Measurements from ENCODE around the gene GAS7. TPM values are rescaled to one million over a fixed set of nuclear protein-coding genes. Genes with fewer than 3 reads are reported as not detected.

Gene GAS7
- polyA plus RNA-seq, 1 experiment, result 1.4 TPM

- no peaks in the 10 kb centered on the region for H3K36me3 ChIP-seq (ENCODE audit: control insufficient read depth, insufficient read depth, low read length)
- no peak overlapping the region for H3K4me3 ChIP-seq (ENCODE audit: low read depth, low read length)
- CTCF ChIA-PET, result interaction anchor here (0.8 kb wide), 1 partner anchor 255 kb away, joined by 5 read pairs; no protein-coding TSS in a partner anchor
- TF ChIP-seq CTCF (IDR thresholded peaks at IDR 0.05; ENCODE audit: insufficient read depth, low read depth, low read length), result no peak
- POLR2A ChIA-PET, result no interaction called here
- no peaks in the 10 kb centered on the region for H3K27me3 ChIP-seq (ENCODE audit: control insufficient read depth, insufficient read depth, low read length)
- peak; percentile 1 for DNase-seq (ENCODE audit: low read depth)
These were observed 226.4 kb downstream of the GAS7 start for GRCh38 chr17:9971991-9972390.

GRCh38 chr17:9969301-9969935 is 229.0 kb downstream of the GAS7 start:
- POLR2A ChIA-PET, result no interaction called here

DNA sequence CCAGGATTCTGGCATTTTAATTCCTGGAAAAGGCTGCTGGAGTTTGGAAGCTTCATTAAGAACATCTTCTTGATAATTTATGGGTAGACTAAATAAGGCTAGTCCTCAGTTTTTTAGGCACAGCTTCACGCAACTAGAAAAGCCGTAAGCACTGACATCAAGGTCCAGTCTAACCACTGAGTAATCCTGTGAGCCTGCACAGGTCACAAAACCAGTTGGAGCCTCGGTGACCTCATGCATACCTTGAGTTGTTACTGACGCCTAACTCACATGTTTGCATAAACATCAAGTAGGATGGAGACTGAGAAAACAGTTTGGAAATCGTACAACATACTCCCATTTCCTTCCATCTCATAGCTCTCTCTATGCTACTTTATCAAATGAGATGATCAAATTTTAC is 229.5 kb downstream of the GAS7 start:
- Histone ChIP-seq H3K36me3 (ENCODE audit: control insufficient read depth, insufficient read depth, low read length) (no peaks in the 10 kb centered on the region), H3K4me3 (ENCODE audit: low read depth, low read length) (no peak overlapping the region), H3K27me3 (ENCODE audit: control insufficient read depth, insufficient read depth, low read length) (no peaks in the 10 kb centered on the region)
- POLR2A ChIA-PET, result no interaction called here
- no peak for DNase-seq (ENCODE audit: low read depth)
- no peak for TF ChIP-seq CTCF (IDR thresholded peaks at IDR 0.05; ENCODE audit: insufficient read depth, low read depth, low read length)
- CTCF ChIA-PET, result interaction anchor here (0.9 to 5.6 kb wide), 5 partner anchors 12 to 646 kb away, joined by 3 to 70 read pairs (median 3); no protein-coding TSS in a partner anchor

More at GRCh38 chr17:9969301-9969935, 229.0 kb downstream of the GAS7 start:
- no peaks in the 10 kb centered on the region for H3K27me3 ChIP-seq (ENCODE audit: control insufficient read depth, insufficient read depth, low read length)
- TF ChIP-seq CTCF (IDR thresholded peaks at IDR 0.05; ENCODE audit: insufficient read depth, low read depth, low read length), result no peak
- DNase-seq (ENCODE audit: low read depth), result no peak
- CTCF ChIA-PET, result interaction anchor here (1.8 to 5.6 kb wide), 2 partner anchors 257 to 646 kb away, joined by 7 to 70 read pairs; no protein-coding TSS in a partner anchor
- no peak overlapping the region for H3K4me3 ChIP-seq (ENCODE audit: low read depth, low read length)
- no peaks in the 10 kb centered on the region for H3K36me3 ChIP-seq (ENCODE audit: control insufficient read depth, insufficient read depth, low read length)

- Histone ChIP-seq H3K4me3 (ENCODE audit: low read depth, low read length) (no peak overlapping the region), H3K27me3 (ENCODE audit: control insufficient read depth, insufficient read depth, low read length) (no peaks in the 10 kb centered on the region), H3K36me3 (ENCODE audit: control insufficient read depth, insufficient read depth, low read length) (no peaks in the 10 kb centered on the region)
- POLR2A ChIA-PET, result no interaction called here
- no peak for DNase-seq (ENCODE audit: low read depth)
- no peak for TF ChIP-seq CTCF (IDR thresholded peaks at IDR 0.05; ENCODE audit: insufficient read depth, low read depth, low read length)
- CTCF ChIA-PET, result interaction anchor here (0.9 to 5.6 kb wide), 7 partner anchors 9 to 647 kb away, joined by 3 to 70 read pairs (median 3); no protein-coding TSS in a partner anchor
These were observed 230.4 kb downstream of the GAS7 start for GRCh38 chr17:9968008-9968407.

- ChIA-PET POLR2A (no interaction called here), CTCF (interaction anchor here (1.2 to 3.2 kb wide), 4 partner anchors 8 to 365 kb away, joined by 3 to 25 read pairs (median 6); no protein-coding TSS in a partner anchor)
- TF ChIP-seq CTCF (IDR thresholded peaks at IDR 0.05; ENCODE audit: insufficient read depth, low read depth, low read length), result peak; percentile 64
- no peak for DNase-seq (ENCODE audit: low read depth)
- no peaks in the 10 kb centered on the region for H3K27me3 ChIP-seq (ENCODE audit: control insufficient read depth, insufficient read depth, low read length)
- H3K4me3 ChIP-seq (ENCODE audit: low read depth, low read length), result no peak overlapping the region
- no peaks in the 10 kb centered on the region for H3K36me3 ChIP-seq (ENCODE audit: control insufficient read depth, insufficient read depth, low read length)
These were observed 238.9 kb downstream of the GAS7 start for GRCh38 chr17:9959377-9959981.
